HEK293T (cell line): ENCODE results near the gene GPR152.

Source experiments
- CTCF ChIA-PET: fragments of 350-600 bp; formaldehyde crosslinking; extraction: SDS; loops from one replicate; lab custom pipeline; 2021; ENCODE audit warnings: antibody characterized with exemption, inconsistent platforms; lab: Yijun Ruan, JAX
- POLR2A ChIA-PET: fragments of 350-600 bp; formaldehyde crosslinking; extraction: SDS; loops from one replicate; lab custom pipeline; 2020; ENCODE audit warnings: antibody characterized with exemption, inconsistent platforms; lab: Yijun Ruan, JAX
- DNase-seq: peaks from one replicate; pipeline ENCODE4 v3.0.0; 2012; ENCODE audit warnings: mixed read lengths; ENCODE audit errors: extremely low spot score
- ARNT ChIP-seq: fragments of 450-650 bp; IDR thresholded peaks from 2 replicates; pipeline ENCODE4 v1.6.1; 2017; ENCODE audit warnings: mild to moderate bottlenecking
- BHLHE40 ChIP-seq: fragments of 450-650 bp; IDR thresholded peaks from 2 replicates; pipeline ENCODE4 v1.6.1; 2016; ENCODE audit warnings: mild to moderate bottlenecking, moderate library complexity, borderline replicate concordance
- CTBP1 ChIP-seq: fragments of 450-650 bp; IDR thresholded peaks from 2 replicates; pipeline ENCODE4 v1.6.1; 2016; ENCODE audit warnings: borderline replicate concordance
- ELF4 ChIP-seq: fragments of 450-650 bp; IDR thresholded peaks from 2 replicates; pipeline ENCODE4 v1.6.1; 2017; ENCODE audit warnings: antibody characterized with exemption
- FOXA1 ChIP-seq: fragments of 450-650 bp; IDR thresholded peaks from 2 replicates; pipeline ENCODE4 v1.6.1; 2016; ENCODE audit warnings: mild to moderate bottlenecking
- FOXK2 ChIP-seq: fragments of 450-650 bp; IDR thresholded peaks from 2 replicates; pipeline ENCODE4 v1.6.1; 2016; ENCODE audit warnings: mild to moderate bottlenecking
- FOXM1 ChIP-seq: fragments of 450-650 bp; IDR thresholded peaks from 2 replicates; pipeline ENCODE4 v1.6.1; 2017; ENCODE audit warnings: mild to moderate bottlenecking, borderline replicate concordance
- HDGF ChIP-seq: fragments of 450-650 bp; IDR thresholded peaks from 2 replicates; pipeline ENCODE4 v1.6.1; 2017; ENCODE audit warnings: antibody characterized with exemption, borderline replicate concordance
- L3MBTL2 ChIP-seq: fragments of 450-650 bp; conservative IDR thresholded peaks from 2 replicates; pipeline ENCODE4 v1.6.1; 2016; ENCODE audit warnings: mild to moderate bottlenecking
- LEF1 ChIP-seq: fragments of 450-650 bp; IDR thresholded peaks from 2 replicates; pipeline ENCODE4 v1.6.1; 2017; ENCODE audit warnings: mild to moderate bottlenecking, borderline replicate concordance
- NFRKB ChIP-seq: fragments of 450-650 bp; IDR thresholded peaks from 2 replicates; pipeline ENCODE4 v1.6.1; 2016; ENCODE audit warnings: mild to moderate bottlenecking, moderate library complexity
- PKNOX1 ChIP-seq: fragments of 450-650 bp; IDR thresholded peaks from 2 replicates; pipeline ENCODE4 v1.6.1; 2016
- SP1 ChIP-seq: fragments of 450-650 bp; IDR thresholded peaks from 2 replicates; pipeline ENCODE4 v1.6.1; 2017
- SUZ12 ChIP-seq: fragments of 450-650 bp; IDR thresholded peaks from 2 replicates; pipeline ENCODE4 v1.6.1; 2016; ENCODE audit warnings: mild to moderate bottlenecking
- TARDBP ChIP-seq: fragments of 450-650 bp; IDR thresholded peaks from 2 replicates; pipeline ENCODE4 v1.6.1; 2016
- ZNF384 ChIP-seq: fragments of 450-650 bp; IDR thresholded peaks from 2 replicates; pipeline ENCODE4 v1.6.1; 2016

GPR152 gene

DNA sequence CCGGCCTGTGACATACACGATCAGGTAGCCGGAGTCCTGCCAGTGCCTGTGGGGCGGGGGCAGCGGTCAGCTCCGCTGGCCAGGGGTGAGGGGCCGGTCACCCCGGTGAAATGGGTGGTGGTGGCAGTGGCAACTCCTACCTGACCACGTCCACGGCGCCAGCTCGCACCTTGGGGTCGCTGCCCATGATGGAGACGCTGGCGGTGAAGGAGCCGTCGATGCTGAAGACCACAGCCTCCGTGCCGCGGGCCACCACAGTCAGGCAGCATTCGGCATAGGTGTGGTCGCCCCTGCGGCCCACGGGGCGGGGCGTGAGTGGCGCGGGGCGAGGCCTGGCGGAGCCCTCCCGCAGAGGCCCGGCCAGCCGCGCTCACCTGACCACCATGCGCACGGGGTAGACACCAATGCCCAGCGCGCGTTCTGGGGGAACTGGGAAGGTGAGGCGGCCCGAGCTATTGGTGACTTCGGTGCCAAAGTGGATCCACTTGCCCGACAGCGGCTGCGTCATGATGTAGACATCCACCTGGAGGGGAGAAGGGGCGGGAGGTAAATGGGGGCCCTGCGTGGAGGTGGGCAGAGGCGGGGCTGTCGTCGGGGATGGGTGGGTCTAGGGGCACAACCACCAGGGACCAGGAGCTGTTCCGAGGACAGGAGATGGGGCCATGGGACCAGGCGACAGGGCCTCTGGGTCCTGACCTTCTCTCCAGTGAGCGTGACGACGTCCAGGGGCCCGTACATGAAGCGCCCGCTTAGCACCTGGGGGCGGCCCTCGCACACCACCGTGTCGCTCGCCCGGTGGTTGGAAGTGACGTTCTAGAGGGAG, 41.2 kb upstream of the GPR152 start:
- ChIA-PET CTCF (no interaction called here), POLR2A (interaction anchor here (0.8 kb wide), 1 partner anchor 24 kb away, joined by 3 read pairs; the partner anchor contains the start of gene TMEM134)
- TF ChIP-seq CTBP1 (no peak), FOXM1 (no peak), FOXA1 (no peak), L3MBTL2 (no peak), SUZ12 (no peak), HDGF (no peak), TARDBP (no peak)
- no peak for DNase-seq

DNA sequence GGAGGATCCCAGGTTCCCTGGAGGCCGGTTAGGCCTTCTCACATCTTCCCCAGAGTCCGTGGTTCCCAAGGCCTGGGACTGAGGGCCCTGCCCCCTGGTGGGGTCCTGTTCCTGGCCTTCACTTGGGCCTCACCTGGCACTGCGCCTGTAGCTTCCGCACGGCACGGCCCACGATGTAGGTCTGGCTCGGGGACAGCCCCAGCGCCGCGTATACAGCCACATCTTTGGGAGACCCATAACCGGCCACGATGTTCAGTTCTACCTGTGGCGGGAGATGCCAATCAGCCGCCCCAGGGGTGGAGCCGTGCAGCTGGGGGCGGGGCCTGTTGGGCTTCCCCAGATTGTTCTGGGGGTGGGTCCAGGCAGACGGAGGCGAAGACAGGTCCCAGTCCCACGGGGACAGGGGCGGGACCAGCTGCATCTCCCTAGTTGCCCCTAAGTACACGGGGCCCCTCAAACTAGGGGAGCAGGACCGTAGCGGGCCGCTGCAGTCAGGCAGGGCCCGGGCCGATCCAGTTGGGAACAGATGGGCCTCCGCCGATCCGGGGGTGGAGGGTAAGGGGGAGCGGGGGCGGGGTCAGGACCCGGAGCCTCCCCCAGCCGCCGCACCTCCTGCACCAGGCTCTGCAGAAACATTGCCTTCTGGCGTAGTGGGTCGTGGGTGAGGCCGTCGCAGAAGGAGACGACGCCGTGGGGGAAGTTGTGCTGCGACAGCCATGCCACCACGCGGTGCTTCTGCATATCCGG, 40.4 kb upstream of the GPR152 start:
- CTCF ChIA-PET = no interaction called here
- POLR2A ChIA-PET = interaction anchor here (1.1 to 2.6 kb wide), 2 partner anchors 10 to 91 kb away, joined by 3 to 10 read pairs; partner anchors contain the start of genes AIP and PPP1CA
- TF ChIP-seq CTBP1 (no peak), PKNOX1 (peak; percentile 15; the same call in 1 of the 2 replicates)
- DNase-seq = no peak

- no peak for DNase-seq
- no peak for TF ChIP-seq FOXM1
- no peak for TF ChIP-seq SP1
- no peak for TF ChIP-seq TARDBP
- TF ChIP-seq ZNF384 = no peak
- TF ChIP-seq HDGF = no peak
- TF ChIP-seq SUZ12 = no peak
- TF ChIP-seq FOXA1 = no peak
- TF ChIP-seq BHLHE40 = no peak
- CTCF ChIA-PET = no interaction called here
- POLR2A ChIA-PET = interaction anchor here (1.1 to 2.6 kb wide), 2 partner anchors 9 to 91 kb away, joined by 3 to 10 read pairs; partner anchors contain the start of genes AIP and PPP1CA
These were observed 39.7 kb upstream of the GPR152 start for GRCh38 chr11:67492069-67492727.

GRCh38 chr11:67491276-67492068, 38.9 kb upstream of the GPR152 start:
- TF ChIP-seq FOXA1 (no peak), FOXM1 (no peak), PKNOX1 (no peak), SP1 (no peak), ZNF384 (no peak), TARDBP (no peak), ARNT (no peak), SUZ12 (no peak), L3MBTL2 (no peak), NFRKB (no peak), CTBP1 (no peak), LEF1 (no peak), HDGF (no peak), FOXK2 (no peak)
- CTCF ChIA-PET = interaction anchor here (0.6 kb wide), 1 partner anchor 70 kb away, joined by 3 read pairs; no protein-coding TSS in a partner anchor
- POLR2A ChIA-PET = interaction anchor here (1.1 to 2.6 kb wide), 4 partner anchors 9 to 90 kb away, joined by 3 to 10 read pairs (median 3); partner anchors contain the start of genes AIP, PPP1CA and RPS6KB2
- no peak for DNase-seq

DNA sequence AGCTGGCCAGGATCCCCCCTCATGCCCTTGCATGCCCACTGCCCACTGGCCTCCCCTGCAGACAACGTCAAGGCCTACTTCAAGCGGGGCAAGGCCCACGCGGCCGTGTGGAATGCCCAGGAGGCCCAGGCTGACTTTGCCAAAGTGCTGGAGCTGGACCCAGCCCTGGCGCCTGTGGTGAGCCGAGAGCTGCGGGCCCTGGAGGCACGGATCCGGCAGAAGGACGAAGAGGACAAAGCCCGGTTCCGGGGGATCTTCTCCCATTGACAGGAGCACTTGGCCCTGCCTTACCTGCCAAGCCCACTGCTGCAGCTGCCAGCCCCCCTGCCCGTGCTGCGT, 38.2 kb upstream of the GPR152 start:
- TF ChIP-seq HDGF (no peak), FOXM1 (no peak), L3MBTL2 (no peak), ELF4 (no peak), ZNF384 (no peak), PKNOX1 (no peak), FOXA1 (no peak)
- ChIA-PET POLR2A (interaction anchor here (1.4 to 2.6 kb wide), 3 partner anchors 8 to 89 kb away, joined by 3 to 10 read pairs (median 3); partner anchors contain the start of genes AIP, PPP1CA and RPS6KB2), CTCF (interaction anchor here (0.6 kb wide), 1 partner anchor 70 kb away, joined by 3 read pairs; no protein-coding TSS in a partner anchor)
- no peak for DNase-seq
